Posterior vena cava (tissue), 2 donors: ENCODE measurements around the gene RFC1. TPM values are rescaled to one million over a fixed set of nuclear protein-coding genes. Genes with fewer than 3 reads are reported as not detected.
"Not testable (repeated sequence)": the region's sequence is repeated elsewhere in the genome, so short reads cannot be mapped to it uniquely, and the experiment has no call there.

Source experiments
- DNase-seq: peaks from one replicate; pipeline ENCODE4 v3.0.0-alpha.2; 2020; ENCODE audit warnings: low spot score
- intact Hi-C, 2 donors: fragments of 100-400 bp; cut with DNase I; formaldehyde crosslinking; loops; one replicate each; pipeline versions ENCODE4 v1.14.1 to v1.14.2; 2022 to 2023
- total RNA-seq, 2 donors: library from RNA; stranded (reverse); fragmentation: NEBNext Ultra II Directional; extraction: Animal tissue kit (Norgen Biotek cat#: 25700); gene quantifications; one replicate each; pipeline ENCODE4 v1.2.1, GENCODE V29; 2021
- donor health status: DM: yes; HTN: yes; CAD: no.
- donor health status: DM: yes; HTN: yes; CAD: no.

RFC1 gene
- total RNA-seq, 2 donors from 2014 or later: 33.1 to 40.4 TPM

GRCh38 chr4:39320381-39321115 is 45.6 kb downstream of the RFC1 start:
- intact Hi-C loops: no loop called here
- no peak for DNase-seq

- intact Hi-C loops: no loop called here
- no peak for DNase-seq
Observed at GRCh38 chr4:39319676-39320075, 46.5 kb downstream of the RFC1 start.

- DNase-seq: no peak
- intact Hi-C loops: no loop called here
Observed at GRCh38 chr4:39312816-39313215, 53.3 kb downstream of the RFC1 start.

- no peak for DNase-seq
- intact Hi-C loops: no loop called here
Observed at GRCh38 chr4:39308611-39309010, 57.6 kb downstream of the RFC1 start.

- intact Hi-C loops: no loop called here
- DNase-seq: no peak
Observed at GRCh38 chr4:39305912-39306677, 60.1 kb downstream of the RFC1 start.

- DNase-seq: no peak
- intact Hi-C loops: no loop called here
Observed at GRCh38 chr4:39304651-39305050, 61.5 kb downstream of the RFC1 start.

- no peak for DNase-seq
- intact Hi-C loops: no loop called here
Observed at GRCh38 chr4:39303871-39304270, 62.3 kb downstream of the RFC1 start.

- intact Hi-C loops: no loop called here
- DNase-seq: no peak
Observed at GRCh38 chr4:39302901-39303300, 63.3 kb downstream of the RFC1 start.

- no peak for DNase-seq
- intact Hi-C loops: no loop called here
Observed at GRCh38 chr4:39295784-39296183, 70.4 kb downstream of the RFC1 start.

- intact Hi-C loops, DNase-seq: not testable (repeated sequence)
Observed at GRCh38 chr4:39292433-39292832, 73.7 kb downstream of the RFC1 start.

GRCh38 chr4:39291686-39292085 is 74.5 kb downstream of the RFC1 start:
- no peak for DNase-seq
- intact Hi-C loops: no loop called here

GRCh38 chr4:39287223-39287622 is 78.9 kb downstream of the RFC1 start:
- intact Hi-C loops: no loop called here
- no peak for DNase-seq

- no peak for DNase-seq
- intact Hi-C loops: no loop called here
Observed at GRCh38 chr4:39286263-39286662, 79.9 kb downstream of the RFC1 start.

GRCh38 chr4:39285853-39286252 is 80.3 kb downstream of the RFC1 start:
- DNase-seq: no peak
- intact Hi-C loops: no loop called here

GRCh38 chr4:39285111-39285795 is 80.9 kb downstream of the RFC1 start:
- intact Hi-C loops: no loop called here
- DNase-seq: no peak

GRCh38 chr4:39280770-39281169 is 85.4 kb downstream of the RFC1 start:
- no peak for DNase-seq
- intact Hi-C loops: no loop called here

GRCh38 chr4:39279416-39279815 is 86.7 kb downstream of the RFC1 start:
- intact Hi-C loops: no loop called here
- no peak for DNase-seq

- no peak for DNase-seq
- intact Hi-C loops: no loop called here
Observed at GRCh38 chr4:39278476-39278875, 87.7 kb downstream of the RFC1 start.

GRCh38 chr4:39277661-39278060 is 88.5 kb downstream of the RFC1 start:
- intact Hi-C loops, DNase-seq: not testable (repeated sequence)

- intact Hi-C loops: no loop called here
- no peak for DNase-seq
Observed at GRCh38 chr4:39274503-39274902, 91.7 kb downstream of the RFC1 start.
